Fibroblast of pulmonary artery (primary cell): ENCODE results near the gene ATAD2B.

Experiments
- DNase-seq: peaks from one replicate; pipeline ENCODE4 v3.0.0-alpha.2; 2010; ENCODE audit warnings: low read depth
- H3K4me3 ChIP-seq: replicated peaks from 2 replicates; pipeline ENCODE4 v1.5.1; 2011; ENCODE audit warnings: low read depth, mild to moderate bottlenecking, control low read depth, low read length, moderate library complexity
- TF ChIP-seq, protein P1 (sequence below): IDR thresholded peaks from 2 replicates; pipeline ENCODE4 v1.5.1; 2011; ENCODE audit warnings: mild to moderate bottlenecking, control low read depth, low read length, inconsistent platforms; ENCODE audit errors: missing control alignments

The ATAD2B gene

GRCh38 chr2:23713351-23713750, 213.6 kb downstream of the ATAD2B start:
- no peak for DNase-seq
- TF ChIP-seq, protein P1, sequence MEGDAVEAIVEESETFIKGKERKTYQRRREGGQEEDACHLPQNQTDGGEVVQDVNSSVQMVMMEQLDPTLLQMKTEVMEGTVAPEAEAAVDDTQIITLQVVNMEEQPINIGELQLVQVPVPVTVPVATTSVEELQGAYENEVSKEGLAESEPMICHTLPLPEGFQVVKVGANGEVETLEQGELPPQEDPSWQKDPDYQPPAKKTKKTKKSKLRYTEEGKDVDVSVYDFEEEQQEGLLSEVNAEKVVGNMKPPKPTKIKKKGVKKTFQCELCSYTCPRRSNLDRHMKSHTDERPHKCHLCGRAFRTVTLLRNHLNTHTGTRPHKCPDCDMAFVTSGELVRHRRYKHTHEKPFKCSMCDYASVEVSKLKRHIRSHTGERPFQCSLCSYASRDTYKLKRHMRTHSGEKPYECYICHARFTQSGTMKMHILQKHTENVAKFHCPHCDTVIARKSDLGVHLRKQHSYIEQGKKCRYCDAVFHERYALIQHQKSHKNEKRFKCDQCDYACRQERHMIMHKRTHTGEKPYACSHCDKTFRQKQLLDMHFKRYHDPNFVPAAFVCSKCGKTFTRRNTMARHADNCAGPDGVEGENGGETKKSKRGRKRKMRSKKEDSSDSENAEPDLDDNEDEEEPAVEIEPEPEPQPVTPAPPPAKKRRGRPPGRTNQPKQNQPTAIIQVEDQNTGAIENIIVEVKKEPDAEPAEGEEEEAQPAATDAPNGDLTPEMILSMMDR, result no peak

DNA sequence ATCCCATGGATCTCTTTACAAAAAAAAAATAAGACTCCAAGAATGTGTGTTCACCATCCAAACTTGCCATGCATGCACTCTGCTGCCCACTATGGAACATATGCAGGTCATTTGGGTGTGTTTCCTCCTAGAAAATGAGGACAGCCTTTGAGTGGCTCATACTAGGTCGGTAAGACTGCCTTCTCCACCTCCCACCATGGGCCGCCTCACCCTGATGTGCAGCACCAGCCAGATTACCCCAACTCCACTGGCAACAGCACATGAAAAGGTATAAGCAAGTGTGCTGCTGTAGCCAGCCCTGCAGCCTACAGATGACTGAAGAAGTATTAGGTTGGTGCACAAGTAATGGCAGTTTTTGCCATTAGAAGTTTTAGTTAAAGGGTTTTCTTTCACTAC, 214.2 kb downstream of the ATAD2B start:
- TF ChIP-seq, protein P1, result no peak
- DNase-seq, result no peak
- H3K4me3 ChIP-seq, result no peak overlapping the region

More at GRCh38 chr2:23713351-23713750, 213.6 kb downstream of the ATAD2B start:
- H3K4me3 ChIP-seq, result no peak overlapping the region

- no peak overlapping the region for H3K4me3 ChIP-seq
- TF ChIP-seq, protein P1, result no peak
- peak; percentile 21 for DNase-seq
Observed at GRCh38 chr2:23711979-23712755, 214.8 kb downstream of the ATAD2B start.

GRCh38 chr2:23709311-23709710, 217.6 kb downstream of the ATAD2B start:
- TF ChIP-seq, protein P1, result no peak
- no peak for DNase-seq

DNA sequence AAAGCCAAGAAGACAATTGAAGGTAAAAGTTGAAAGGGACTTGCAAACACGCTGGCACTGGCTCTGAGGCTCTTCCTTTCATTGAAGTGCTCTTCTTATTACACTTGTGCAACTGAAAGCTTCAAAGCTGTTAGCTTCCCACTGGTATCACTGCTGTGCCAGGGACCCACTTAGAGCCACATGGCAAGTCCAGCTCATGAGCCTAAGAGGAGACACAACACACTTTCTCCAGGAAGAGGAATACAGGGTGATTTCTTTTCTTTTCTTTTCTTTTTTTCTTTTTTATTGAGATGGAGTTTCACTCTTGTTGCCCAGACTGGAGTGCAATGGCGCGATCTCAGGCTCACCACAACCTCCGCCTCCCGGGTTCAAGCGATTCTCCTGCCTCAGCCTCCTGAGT, 218.2 kb downstream of the ATAD2B start:
- no peak for DNase-seq
- TF ChIP-seq, protein P1, result no peak
- H3K4me3 ChIP-seq, result no peak overlapping the region

More at GRCh38 chr2:23709311-23709710, 217.6 kb downstream of the ATAD2B start:
- H3K4me3 ChIP-seq, result no peak overlapping the region

GRCh38 chr2:23707096-23707495, 219.8 kb downstream of the ATAD2B start:
- DNase-seq, result no peak
- TF ChIP-seq, protein P1, result no peak
- no peak overlapping the region for H3K4me3 ChIP-seq

DNA sequence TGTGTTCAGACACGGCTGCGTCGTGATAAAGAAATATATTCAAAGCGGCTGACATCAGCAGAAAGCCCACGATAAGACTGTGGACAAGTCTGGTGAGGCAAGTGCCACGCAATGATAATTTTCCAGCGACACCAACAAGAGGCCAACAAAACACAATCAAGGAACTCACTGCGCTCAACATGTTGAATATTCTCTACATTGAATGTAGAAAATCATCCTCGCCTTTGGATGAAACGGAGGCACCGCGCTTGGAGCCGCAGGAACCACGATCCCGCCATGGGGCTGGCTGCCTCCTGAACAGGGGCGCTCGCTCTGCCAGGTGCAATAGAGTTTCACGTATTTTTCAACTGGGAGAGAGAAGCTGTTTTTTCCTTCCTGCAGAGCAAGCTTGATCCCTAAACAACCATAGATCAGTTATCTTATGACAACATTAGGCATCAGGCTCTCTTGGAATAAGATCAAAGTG, 220.3 kb downstream of the ATAD2B start:
- TF ChIP-seq, protein P1, result no peak
- DNase-seq, result no peak
- H3K4me3 ChIP-seq, result no peak overlapping the region
